Measurements from ENCODE around the gene CHRNB1.

GRCh38 chr17:7437369-7437863 is 7.4 kb upstream of the CHRNB1 start:
- TF ChIP-seq POLR2AphosphoS5 (IDR thresholded peaks at IDR 0.05) (no peak), CTCF (IDR thresholded peaks at IDR 0.05) (no peak)
